ENCODE data around the gene PRODH.
"Not testable (repeated sequence)": the region's sequence is repeated elsewhere in the genome, so short reads cannot be mapped to it uniquely, and the experiment has no call there.

Gene PRODH

DNA sequence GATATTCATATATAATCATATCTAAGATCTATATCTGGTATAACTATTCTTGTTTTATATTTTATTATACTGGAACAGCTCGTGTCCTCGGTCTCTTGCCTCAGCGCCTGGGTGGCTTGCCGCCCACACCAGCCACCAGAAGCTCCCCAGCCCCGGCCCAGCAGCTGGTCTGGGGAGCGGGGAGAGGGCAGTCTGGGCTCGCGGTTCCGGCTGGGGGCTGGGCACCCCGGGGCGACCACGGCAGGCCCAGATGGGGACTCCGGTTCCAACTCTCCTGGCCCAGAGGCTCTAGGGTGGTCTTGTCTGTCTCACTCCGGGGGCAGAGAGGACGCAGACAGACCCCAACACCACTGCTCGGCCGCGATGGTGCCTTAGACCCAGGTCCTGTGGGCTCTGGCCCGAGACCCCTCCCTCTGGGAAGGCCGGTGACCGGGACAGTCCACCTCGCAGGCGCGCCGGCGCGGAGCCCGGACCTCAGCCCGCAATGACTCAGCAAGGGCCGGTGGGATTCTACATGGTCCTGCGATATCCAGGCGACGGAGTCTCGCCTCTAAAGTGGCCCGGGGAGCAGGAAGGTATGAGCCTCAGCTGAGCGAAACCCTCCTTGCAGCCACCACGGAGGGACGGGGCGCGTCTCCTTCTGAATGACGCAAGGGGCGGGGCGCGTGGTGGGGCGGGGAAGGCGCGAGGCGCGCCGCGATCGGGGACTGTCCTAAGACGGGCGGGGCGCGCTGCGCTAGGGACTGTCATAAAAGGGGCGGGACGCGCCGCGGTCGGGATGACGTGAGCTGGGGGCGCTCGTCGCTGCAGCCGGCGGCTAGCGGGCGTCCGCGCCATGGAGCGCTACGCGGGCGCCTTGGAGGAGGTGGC lies 30.3 kb downstream of the PRODH start, which contains the start of gene DGCR6:
TSS of gene DGCR6 (plus strand) at position 781 of the 870 bp plus-strand sequence. CDS start at position 836, 55 bp downstream.
- DNase-seq (ENCODE audit: low read depth): no peak

- not testable (repeated sequence) for DNase-seq (ENCODE audit: low read depth)
These were observed 39.9 kb downstream of the PRODH start for GRCh38 chr22:18896037-18896657.

DNA sequence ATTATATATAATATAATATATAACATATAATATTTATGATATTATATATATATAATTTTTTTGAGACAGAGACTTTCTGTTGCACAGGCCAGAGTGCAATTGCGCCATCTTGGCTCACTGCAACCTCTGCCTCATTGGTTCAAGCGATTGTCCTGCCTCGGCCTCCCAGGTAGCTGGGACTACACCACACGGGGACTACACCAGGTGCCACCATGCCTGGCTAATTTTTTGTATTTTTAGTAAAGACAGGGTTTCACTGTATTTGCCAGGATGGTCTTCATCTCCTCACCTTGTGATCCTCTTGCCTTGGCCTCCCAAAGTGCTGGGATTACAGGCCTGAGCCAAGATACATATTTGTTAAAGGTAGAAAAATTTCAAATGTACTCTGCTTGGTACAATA lies 42.3 kb downstream of the PRODH start:
- not testable (repeated sequence) for DNase-seq (ENCODE audit: low read depth)

GRCh38 chr22:18890510-18891192 lies 45.4 kb downstream of the PRODH start:
- not testable (repeated sequence) for DNase-seq (ENCODE audit: low read depth)

DNA sequence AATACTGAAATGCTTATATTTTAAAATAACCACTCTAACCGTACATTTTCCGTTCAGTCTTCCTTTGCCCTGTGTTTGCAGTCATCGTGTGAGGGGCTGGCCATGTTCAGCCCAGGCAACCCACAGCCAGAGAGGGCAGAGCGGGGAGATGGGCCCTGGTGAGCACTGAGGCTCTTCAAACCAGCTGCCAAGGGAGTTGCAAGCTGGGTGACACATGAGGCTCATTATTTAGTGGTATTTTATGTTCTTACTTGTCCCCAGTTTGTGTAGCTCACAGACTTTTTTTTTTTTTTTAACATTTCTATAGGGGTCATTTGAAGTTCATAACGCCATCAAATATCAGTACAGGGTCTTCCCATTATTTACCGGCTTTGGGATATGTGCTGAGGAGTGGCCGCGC lies 48.0 kb downstream of the PRODH start:
- DNase-seq (ENCODE audit: low read depth): no peak

- DNase-seq (ENCODE audit: low read depth): not testable (repeated sequence)
These were observed 51.6 kb downstream of the PRODH start for GRCh38 chr22:18884465-18884864.

GRCh38 chr22:18881260-18881659 lies 54.8 kb downstream of the PRODH start:
- DNase-seq (ENCODE audit: low read depth): peak; percentile 60
